ENCODE results near the gene ATG7.
"Not testable (repeated sequence)": the region's sequence is repeated elsewhere in the genome, so short reads cannot be mapped to it uniquely, and the experiment has no call there.

The ATG7 gene

DNA sequence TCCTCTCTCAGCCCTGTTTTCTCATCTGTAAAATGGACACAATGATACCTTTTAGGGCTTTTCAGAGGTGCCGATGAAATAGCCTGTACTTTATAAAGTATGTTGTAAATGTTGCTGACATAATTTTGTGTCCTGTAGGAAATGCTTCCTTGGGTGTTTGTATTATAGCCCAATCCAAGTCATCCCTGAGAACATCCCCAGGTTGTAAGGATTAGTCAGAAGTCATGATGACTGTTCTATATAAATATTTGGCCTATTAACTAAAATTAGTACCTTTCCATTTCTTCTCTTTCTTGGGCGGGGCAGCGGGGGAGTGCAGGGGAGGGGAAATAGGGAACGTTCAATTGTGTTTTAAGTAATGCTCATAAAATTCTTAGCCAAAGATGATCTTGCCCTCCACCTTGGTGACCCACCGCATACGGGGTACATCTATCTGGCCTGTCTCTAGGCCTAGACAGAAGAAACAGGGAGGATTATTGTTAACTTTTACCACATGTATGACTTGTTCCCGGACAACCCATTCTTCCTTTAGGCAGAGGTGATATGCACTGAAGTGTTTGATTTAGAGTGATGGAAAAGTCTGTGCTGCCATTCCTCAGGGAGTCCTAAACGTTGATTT, 250.9 kb downstream of the ATG7 start:
- no peak overlapping the region for H3K27ac ChIP-seq (ENCODE audit: low read length)
- no peaks in the 10 kb centered on the region for H3K9me3 ChIP-seq (ENCODE audit: insufficient read depth, low read depth, low read length)
- H3K4me3 ChIP-seq (ENCODE audit: low read length) = no peak overlapping the region
- no peaks in the 10 kb centered on the region for H3K27me3 ChIP-seq (ENCODE audit: insufficient read depth, low read length)
- no peak overlapping the region for H3K9ac ChIP-seq (ENCODE audit: low read depth, low read length)
- no peaks in the 10 kb centered on the region for H3K4me1 ChIP-seq (ENCODE audit: insufficient read depth, low read length)
- H3K36me3 ChIP-seq (ENCODE audit: insufficient read depth, low read depth, low read length) = no peaks in the 10 kb centered on the region

DNA sequence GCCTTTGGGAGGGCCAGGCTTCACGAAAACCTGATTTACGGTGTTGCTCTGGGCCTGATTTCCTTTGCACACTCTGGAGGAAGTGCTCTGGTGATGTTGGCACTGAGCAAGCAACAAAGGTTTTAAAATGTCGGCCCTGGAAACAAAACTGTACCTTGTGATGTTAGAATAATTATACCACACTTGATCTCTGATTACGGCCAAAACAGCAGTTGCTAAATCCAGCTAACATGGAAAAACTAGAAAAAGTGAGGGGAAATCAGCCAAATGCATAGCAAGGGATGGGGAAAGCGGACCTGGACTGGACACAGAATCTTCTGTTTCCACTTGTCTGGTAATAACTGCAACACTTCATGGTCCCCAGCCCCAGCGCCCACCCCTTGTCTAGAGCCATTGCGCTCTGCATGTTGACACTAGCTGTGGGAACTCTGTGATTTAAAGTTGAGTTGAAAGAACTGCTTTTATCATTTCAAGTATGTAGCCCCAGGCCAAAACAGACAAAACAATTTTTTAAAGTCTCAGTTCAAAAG, 251.4 kb downstream of the ATG7 start:
- Histone ChIP-seq H3K9ac (ENCODE audit: low read depth, low read length) (no peak overlapping the region), H3K27me3 (ENCODE audit: insufficient read depth, low read length) (no peaks in the 10 kb centered on the region), H3K4me3 (ENCODE audit: low read length) (no peak overlapping the region), H3K27ac (ENCODE audit: low read length) (no peak overlapping the region), H3K36me3 (ENCODE audit: insufficient read depth, low read depth, low read length) (no peaks in the 10 kb centered on the region), H3K4me1 (ENCODE audit: insufficient read depth, low read length) (no peaks in the 10 kb centered on the region), H3K9me3 (ENCODE audit: insufficient read depth, low read depth, low read length) (no peaks in the 10 kb centered on the region)

DNA sequence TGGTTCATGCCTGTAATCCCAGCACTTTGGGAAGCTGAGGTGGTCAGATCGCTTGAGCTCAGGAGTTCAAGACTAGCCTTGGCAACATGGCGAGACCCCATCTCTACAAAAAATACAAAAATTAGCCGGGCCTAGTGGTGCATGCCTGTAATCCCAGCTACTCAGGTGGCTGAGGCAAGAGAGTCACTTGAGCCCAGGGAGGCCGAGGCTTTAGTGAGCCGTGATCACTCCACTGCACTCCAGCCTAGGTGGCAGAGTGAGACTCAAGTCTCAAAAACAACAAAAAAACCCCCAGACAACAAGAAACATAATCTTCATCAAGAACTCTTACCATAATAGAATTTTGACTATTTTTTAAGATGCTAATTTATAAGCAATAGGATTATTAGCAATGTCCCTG, 253.9 kb downstream of the ATG7 start:
- not testable (repeated sequence) for H3K27ac ChIP-seq (ENCODE audit: low read length); H3K9me3 ChIP-seq (ENCODE audit: insufficient read depth, low read depth, low read length); H3K9ac ChIP-seq (ENCODE audit: low read depth, low read length); H3K4me1 ChIP-seq (ENCODE audit: insufficient read depth, low read length); H3K27me3 ChIP-seq (ENCODE audit: insufficient read depth, low read length); H3K36me3 ChIP-seq (ENCODE audit: insufficient read depth, low read depth, low read length); H3K4me3 ChIP-seq (ENCODE audit: low read length)

DNA sequence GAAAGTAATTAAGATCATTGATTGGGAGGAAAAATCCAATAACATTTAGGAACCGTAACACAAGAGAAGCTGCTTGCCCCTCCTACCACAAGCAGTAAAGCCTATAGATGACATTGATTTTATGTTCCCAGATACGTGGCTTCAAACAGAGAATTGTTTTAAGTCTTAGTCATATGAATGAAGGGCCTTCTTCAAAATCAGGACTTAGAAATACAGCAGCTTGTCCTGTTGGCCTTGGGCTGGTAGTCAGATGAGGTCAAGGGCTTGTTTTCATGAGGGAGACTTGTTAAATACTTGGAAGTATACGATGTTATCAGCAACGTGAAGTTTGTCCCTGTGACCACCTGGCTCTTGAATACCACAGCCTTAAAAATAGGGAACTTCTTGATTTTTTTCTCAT, 257.1 kb downstream of the ATG7 start:
- H3K4me3 ChIP-seq (ENCODE audit: low read length) = no peak overlapping the region
- no peaks in the 10 kb centered on the region for H3K27me3 ChIP-seq (ENCODE audit: insufficient read depth, low read length)
- H3K4me1 ChIP-seq (ENCODE audit: insufficient read depth, low read length) = peaks cover 4% of the 10 kb centered on the region; the same call in 1 of the 2 replicates
- H3K27ac ChIP-seq (ENCODE audit: low read length) = no peak overlapping the region
- no peak overlapping the region for H3K9ac ChIP-seq (ENCODE audit: low read depth, low read length)
- H3K9me3 ChIP-seq (ENCODE audit: insufficient read depth, low read depth, low read length) = no peaks in the 10 kb centered on the region
- H3K36me3 ChIP-seq (ENCODE audit: insufficient read depth, low read depth, low read length) = no peaks in the 10 kb centered on the region

DNA sequence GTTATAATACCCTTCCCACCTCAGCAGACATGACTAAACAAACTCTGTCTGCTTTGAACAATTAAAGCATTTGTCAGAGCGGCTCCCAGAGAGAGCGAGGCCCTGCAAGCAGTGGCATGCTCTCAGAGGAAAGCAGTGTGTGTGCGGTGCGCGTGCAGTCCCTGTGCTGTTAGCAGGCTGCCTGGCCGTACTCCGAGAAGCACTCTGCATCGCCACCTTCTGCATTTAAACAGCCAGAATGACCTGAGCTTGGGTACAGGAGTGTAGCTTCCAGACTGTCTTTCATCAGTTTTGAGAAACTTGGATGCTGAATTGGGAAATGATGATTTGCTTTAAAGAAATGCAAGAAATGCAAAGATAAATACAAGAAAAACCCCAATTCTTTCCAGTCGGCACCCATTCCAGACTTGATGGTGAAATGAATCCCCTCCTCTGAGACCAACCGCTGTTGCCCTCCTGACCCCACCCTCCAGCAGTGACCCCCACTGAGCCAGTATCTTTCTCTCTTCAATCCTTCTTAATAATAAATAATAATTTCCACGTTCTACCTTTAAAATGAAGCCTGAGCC, 258.0 kb downstream of the ATG7 start:
- Histone ChIP-seq H3K4me1 (ENCODE audit: insufficient read depth, low read length) (peaks cover 4% of the 10 kb centered on the region; the same call in 1 of the 2 replicates), H3K27ac (ENCODE audit: low read length) (no peak overlapping the region)

DNA sequence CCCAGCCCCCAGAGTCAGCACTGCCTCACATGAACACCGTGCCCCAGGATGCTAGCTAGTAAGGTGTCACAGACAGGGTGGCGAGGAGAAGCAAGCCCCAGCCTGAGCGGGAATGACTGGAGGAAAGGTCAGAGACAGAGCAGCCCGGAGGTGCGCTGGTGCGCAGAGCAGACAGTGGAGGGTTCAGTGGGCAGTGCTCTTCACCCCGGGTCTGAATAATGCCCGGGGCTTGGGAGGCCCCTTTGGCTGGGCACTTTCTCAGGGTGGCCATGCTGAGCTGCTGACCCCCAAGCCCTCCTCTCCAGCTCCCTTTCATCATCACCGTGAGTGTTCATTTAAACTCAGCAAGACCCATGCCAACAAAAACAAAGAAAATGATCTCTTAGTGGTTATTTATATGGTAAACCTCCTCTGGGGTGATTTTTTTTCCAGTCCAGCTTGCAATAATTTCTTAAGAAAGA, 260.8 kb downstream of the ATG7 start:
- Histone ChIP-seq H3K27me3 (ENCODE audit: insufficient read depth, low read length) (no peaks in the 10 kb centered on the region), H3K4me1 (ENCODE audit: insufficient read depth, low read length) (peaks cover 4% of the 10 kb centered on the region; the same call in 1 of the 2 replicates), H3K27ac (ENCODE audit: low read length) (no peak overlapping the region), H3K4me3 (ENCODE audit: low read length) (no peak overlapping the region), H3K36me3 (ENCODE audit: insufficient read depth, low read depth, low read length) (no peaks in the 10 kb centered on the region), H3K9ac (ENCODE audit: low read depth, low read length) (no peak overlapping the region; the same call in 1 of the 2 replicates), H3K9me3 (ENCODE audit: insufficient read depth, low read depth, low read length) (no peaks in the 10 kb centered on the region)

More for the DNA sequence above, 258.0 kb downstream of the ATG7 start:
- no peaks in the 10 kb centered on the region for H3K27me3 ChIP-seq (ENCODE audit: insufficient read depth, low read length)
- no peaks in the 10 kb centered on the region for H3K36me3 ChIP-seq (ENCODE audit: insufficient read depth, low read depth, low read length)
- H3K9ac ChIP-seq (ENCODE audit: low read depth, low read length) = no peak overlapping the region
- no peak overlapping the region for H3K4me3 ChIP-seq (ENCODE audit: low read length)
- no peaks in the 10 kb centered on the region for H3K9me3 ChIP-seq (ENCODE audit: insufficient read depth, low read depth, low read length)

DNA sequence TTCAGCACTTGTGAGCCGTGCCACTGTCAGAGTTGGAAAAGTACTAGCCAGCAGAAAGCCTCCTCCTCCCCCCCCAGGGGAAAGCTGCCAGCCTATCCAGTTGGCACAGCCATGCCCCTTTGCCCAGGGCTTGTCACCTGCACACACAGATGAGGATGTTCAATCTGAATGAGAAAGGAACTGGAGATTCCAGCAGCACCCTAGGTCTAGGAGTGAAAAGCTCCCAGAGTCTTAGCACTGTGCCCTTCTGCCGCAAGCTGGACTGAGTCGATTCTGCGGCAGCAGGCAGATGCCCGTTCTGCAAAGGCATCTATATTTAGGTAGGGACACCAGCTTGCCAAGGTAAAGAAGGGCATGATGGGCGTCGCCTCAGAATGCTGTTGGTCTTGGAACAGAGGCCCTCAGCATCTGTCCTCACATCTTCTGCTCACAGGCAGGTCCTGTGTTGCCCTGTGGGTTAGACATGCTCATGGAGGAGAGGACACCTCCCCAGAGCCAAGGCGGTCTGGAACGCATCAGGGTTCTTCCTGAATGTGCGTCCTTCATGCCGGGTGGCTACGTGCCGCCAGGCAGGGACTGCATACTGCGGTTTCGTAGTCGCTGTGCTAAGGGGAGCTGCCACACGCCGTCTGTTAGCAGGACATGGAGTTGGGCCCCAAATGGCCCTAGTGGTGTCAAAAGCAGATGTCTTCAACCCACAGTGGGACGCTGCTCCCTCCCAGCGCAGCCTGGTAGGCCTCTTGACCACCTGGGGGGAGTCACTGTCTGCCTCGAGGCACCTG, 262.0 kb downstream of the ATG7 start:
- Histone ChIP-seq H3K4me3 (ENCODE audit: low read length) (no peak overlapping the region), H3K36me3 (ENCODE audit: insufficient read depth, low read depth, low read length) (no peaks in the 10 kb centered on the region), H3K27ac (ENCODE audit: low read length) (no peak overlapping the region), H3K9me3 (ENCODE audit: insufficient read depth, low read depth, low read length) (no peaks in the 10 kb centered on the region), H3K4me1 (ENCODE audit: insufficient read depth, low read length) (peaks cover 4% of the 10 kb centered on the region; the same call in 1 of the 2 replicates), H3K27me3 (ENCODE audit: insufficient read depth, low read length) (no peaks in the 10 kb centered on the region), H3K9ac (ENCODE audit: low read depth, low read length) (no peak overlapping the region)

DNA sequence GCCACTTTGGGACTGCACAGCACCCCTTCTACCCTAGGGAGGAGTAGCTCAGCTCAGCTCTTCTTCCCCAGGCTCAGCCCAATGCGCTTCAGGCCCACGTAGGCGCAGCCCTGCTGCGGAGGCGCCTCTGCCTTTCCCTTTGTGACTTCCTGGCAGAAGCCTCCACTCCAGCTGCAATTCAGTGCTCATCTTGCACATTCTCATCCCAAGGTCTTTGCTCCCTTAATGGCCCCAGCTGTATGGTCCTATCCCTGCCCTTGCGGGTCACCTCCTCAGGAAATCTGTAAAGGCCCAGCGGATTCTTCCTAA, 262.6 kb downstream of the ATG7 start:
- Histone ChIP-seq H3K4me3 (ENCODE audit: low read length) (no peak overlapping the region), H3K27ac (ENCODE audit: low read length) (no peak overlapping the region), H3K9me3 (ENCODE audit: insufficient read depth, low read depth, low read length) (no peaks in the 10 kb centered on the region), H3K4me1 (ENCODE audit: insufficient read depth, low read length) (peaks cover 4% of the 10 kb centered on the region; the same call in 1 of the 2 replicates), H3K36me3 (ENCODE audit: insufficient read depth, low read depth, low read length) (no peaks in the 10 kb centered on the region), H3K27me3 (ENCODE audit: insufficient read depth, low read length) (no peaks in the 10 kb centered on the region), H3K9ac (ENCODE audit: low read depth, low read length) (no peak overlapping the region)

DNA sequence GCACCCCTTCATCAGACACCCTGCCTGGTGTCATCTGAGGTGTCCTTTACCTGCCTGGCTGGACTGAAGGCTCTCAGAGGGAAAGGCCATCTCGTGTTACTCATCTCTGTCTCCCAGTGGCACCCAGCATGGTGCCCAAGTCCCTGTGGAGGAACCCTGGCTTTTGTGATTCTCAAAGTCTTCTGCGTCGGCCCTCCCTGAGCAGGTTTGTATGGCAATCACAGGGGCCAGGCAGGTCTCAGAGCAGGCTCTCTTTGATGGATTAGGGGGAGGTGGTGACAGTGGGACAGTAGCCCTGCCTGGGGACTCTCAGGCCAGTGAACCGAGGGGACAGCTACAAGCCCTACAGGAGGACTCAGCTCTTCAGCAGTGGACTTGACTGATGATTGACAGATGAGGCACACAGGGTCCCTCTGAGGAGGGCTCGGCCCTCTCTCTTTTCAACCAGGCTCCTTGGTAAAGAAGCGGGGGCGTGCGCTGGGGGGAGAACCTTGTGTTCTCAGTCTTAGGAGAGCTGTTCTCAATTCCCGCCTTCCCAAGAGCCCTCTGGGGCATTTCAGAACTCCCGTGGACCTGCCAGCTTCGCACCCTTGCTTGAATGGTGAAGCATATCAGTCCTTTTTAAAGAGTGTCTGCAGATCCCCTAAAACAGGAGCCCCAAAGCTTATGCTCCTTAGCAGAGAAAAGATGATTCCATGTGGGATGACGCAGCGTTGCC, 263.2 kb downstream of the ATG7 start:
- Histone ChIP-seq H3K4me3 (ENCODE audit: low read length) (no peak overlapping the region), H3K9me3 (ENCODE audit: insufficient read depth, low read depth, low read length) (no peaks in the 10 kb centered on the region), H3K27ac (ENCODE audit: low read length) (no peak overlapping the region), H3K36me3 (ENCODE audit: insufficient read depth, low read depth, low read length) (no peaks in the 10 kb centered on the region), H3K9ac (ENCODE audit: low read depth, low read length) (no peak overlapping the region), H3K4me1 (ENCODE audit: insufficient read depth, low read length) (peaks cover 4% of the 10 kb centered on the region; the same call in 1 of the 2 replicates), H3K27me3 (ENCODE audit: insufficient read depth, low read length) (no peaks in the 10 kb centered on the region)

DNA sequence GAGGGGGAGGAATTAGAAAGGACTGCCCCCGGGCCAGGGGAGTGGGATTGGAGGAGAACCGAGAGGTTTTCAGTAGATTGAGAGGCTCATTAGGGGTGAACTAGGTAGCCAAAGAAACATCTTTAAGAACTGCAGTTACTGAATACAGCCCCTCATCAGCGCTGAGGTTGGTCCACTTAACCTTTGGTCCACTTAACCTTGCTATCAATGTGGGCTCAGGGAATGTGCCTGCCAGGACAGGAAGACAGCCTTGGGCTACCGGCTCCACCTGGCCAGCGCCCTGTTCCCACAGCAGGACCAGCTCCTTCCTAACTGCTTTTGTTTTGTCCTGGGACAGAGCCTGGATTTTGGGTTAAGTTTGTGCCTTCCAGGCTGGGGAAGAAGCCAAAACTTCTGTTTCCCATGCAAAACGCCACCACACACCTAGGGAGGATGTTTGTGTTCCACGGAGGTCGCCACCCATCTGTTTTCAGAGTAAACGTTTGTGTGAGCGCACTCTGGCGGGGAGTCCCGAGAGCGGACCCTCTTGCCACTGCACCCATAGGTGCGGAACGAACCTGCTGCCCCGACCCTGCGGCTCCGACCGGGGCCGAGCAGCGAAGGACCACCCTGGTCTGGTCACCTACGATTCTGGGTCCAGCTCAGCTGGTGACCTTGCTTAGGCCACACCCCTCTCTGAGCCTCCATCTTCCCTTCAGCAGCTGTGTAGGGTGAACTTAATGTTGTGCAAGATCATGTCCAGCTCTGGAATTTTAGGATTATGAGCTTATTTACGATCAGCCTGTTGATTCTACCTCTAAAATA, 264.1 kb downstream of the ATG7 start:
- no peak overlapping the region for H3K27ac ChIP-seq (ENCODE audit: low read length)

More for the DNA sequence above, 264.1 kb downstream of the ATG7 start:
- no peaks in the 10 kb centered on the region for H3K9me3 ChIP-seq (ENCODE audit: insufficient read depth, low read depth, low read length)
- no peak overlapping the region for H3K9ac ChIP-seq (ENCODE audit: low read depth, low read length)
- peaks cover 4% of the 10 kb centered on the region; the same call in 1 of the 2 replicates for H3K4me1 ChIP-seq (ENCODE audit: insufficient read depth, low read length)
- H3K27me3 ChIP-seq (ENCODE audit: insufficient read depth, low read length) = no peaks in the 10 kb centered on the region
- H3K36me3 ChIP-seq (ENCODE audit: insufficient read depth, low read depth, low read length) = no peaks in the 10 kb centered on the region
- H3K4me3 ChIP-seq (ENCODE audit: low read length) = no peak overlapping the region
